Suppressor macrophage (primary cell): ENCODE data around the gene ASH1L.

Experiments
- DNase-seq, 4 experiments: peaks; one replicate each; pipeline ENCODE4 v3.0.0-alpha.2; 2020 to 2022

ASH1L gene

GRCh38 chr1:155326631-155327037 lies 236.0 kb downstream of the ASH1L start:
- DNase-seq: no peak

GRCh38 chr1:155326020-155326526 lies 236.5 kb downstream of the ASH1L start:
- DNase-seq: no peak

- DNase-seq: no peak
These were observed 237.1 kb downstream of the ASH1L start for GRCh38 chr1:155325603-155325893.

GRCh38 chr1:155324717-155325602 lies 237.6 kb downstream of the ASH1L start:
- DNase-seq: peak; percentile 37 to 70 (median 48)

GRCh38 chr1:155324037-155324716 lies 238.4 kb downstream of the ASH1L start:
- peak; percentile 97 to 99 (median 99) for DNase-seq

GRCh38 chr1:155323729-155324036 lies 238.9 kb downstream of the ASH1L start:
- DNase-seq: peak; percentile 92 to 97 (median 94)

GRCh38 chr1:155322953-155323728 lies 239.5 kb downstream of the ASH1L start:
- peak; percentile 91 to 96 (median 94) for DNase-seq

- DNase-seq: peak; percentile 4 to 48 (median 35)
These were observed 240.0 kb downstream of the ASH1L start for GRCh38 chr1:155322571-155322952.

- DNase-seq: no peak
These were observed 240.7 kb downstream of the ASH1L start for GRCh38 chr1:155321639-155322503.

- peak; percentile 48 to 79 (median 64) for DNase-seq
These were observed 241.7 kb downstream of the ASH1L start, which contains the start of gene RUSC1 for GRCh38 chr1:155320661-155321617. Gene RUSC1, plus strand, starts transcription at chr1:155320894. Its CDS starts 880 bp downstream, at chr1:155321774.

- peak in 2 of 4 experiments; percentile 13 to 24 for DNase-seq
These were observed 242.4 kb downstream of the ASH1L start for GRCh38 chr1:155320252-155320651.

GRCh38 chr1:155319536-155319935 lies 243.1 kb downstream of the ASH1L start:
- no peak for DNase-seq

- DNase-seq: no peak
These were observed 244.5 kb downstream of the ASH1L start for GRCh38 chr1:155318082-155318481.

GRCh38 chr1:155316922-155317321 lies 245.7 kb downstream of the ASH1L start:
- DNase-seq: no peak

- no peak for DNase-seq
These were observed 249.3 kb downstream of the ASH1L start for GRCh38 chr1:155313261-155313660.

GRCh38 chr1:155309423-155310021 lies 253.1 kb downstream of the ASH1L start:
- DNase-seq: peak; percentile 11 to 50 (median 24)

GRCh38 chr1:155308493-155309422 lies 253.8 kb downstream of the ASH1L start, which contains the start of gene FDPS:
Gene FDPS, plus strand, starts transcription at chr1:155308866. Its CDS starts 924 bp downstream, at chr1:155309790.
- DNase-seq: peak; percentile 99

GRCh38 chr1:155307247-155307740 lies 255.3 kb downstream of the ASH1L start:
- DNase-seq: peak; percentile 17 to 56 (median 46)

- DNase-seq: no peak
These were observed 256.7 kb downstream of the ASH1L start for GRCh38 chr1:155305881-155306391.
